NCI-H345 (cell line): ENCODE measurements around the gene FOSL2.

ENCODE experiments used
- DNase-seq: peaks from one replicate; lab custom pipeline; 2025; lab: John Stamatoyannopoulos, UW

Gene FOSL2

DNA sequence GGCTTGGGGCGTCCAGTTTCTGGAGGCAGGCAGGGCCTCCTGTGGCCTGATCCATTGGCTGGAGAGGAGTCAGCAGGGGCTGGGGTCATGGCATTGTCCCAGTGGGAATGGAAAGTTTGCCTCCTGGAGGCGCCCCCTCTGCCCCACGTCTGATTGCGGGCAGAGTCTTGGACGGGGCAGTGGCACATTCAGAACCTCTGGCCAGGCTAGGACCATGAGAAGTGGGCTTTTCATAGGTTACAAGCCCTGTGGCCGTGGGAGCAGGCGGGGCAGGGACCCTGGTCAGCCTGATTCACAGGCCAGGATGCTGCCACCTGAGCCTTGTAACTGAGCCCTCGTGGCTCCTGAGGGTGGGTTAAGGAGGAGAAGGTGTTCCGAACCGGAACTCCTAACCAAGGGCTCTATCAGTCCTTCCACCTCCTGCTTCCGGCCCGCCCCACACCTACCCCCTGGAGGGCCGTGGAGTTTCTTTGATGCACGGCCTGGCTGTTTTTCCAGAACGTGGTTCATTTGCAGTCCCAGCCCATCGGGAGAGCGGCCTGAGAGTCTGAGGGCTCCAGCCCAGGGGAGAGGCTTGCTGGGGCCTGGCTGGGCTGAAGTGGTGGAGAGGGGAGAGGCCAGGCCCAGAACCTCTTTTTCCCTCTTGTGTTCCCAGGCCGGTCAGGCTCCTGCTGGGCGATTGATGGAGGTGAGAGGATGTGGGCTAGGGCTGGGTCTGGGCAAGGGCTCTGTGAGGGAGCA lies 59.3 kb downstream of the FOSL2 start:
- no peak for DNase-seq

GRCh38 chr2:28452534-28453081 lies 60.0 kb downstream of the FOSL2 start:
- peak; percentile 52 for DNase-seq

DNA sequence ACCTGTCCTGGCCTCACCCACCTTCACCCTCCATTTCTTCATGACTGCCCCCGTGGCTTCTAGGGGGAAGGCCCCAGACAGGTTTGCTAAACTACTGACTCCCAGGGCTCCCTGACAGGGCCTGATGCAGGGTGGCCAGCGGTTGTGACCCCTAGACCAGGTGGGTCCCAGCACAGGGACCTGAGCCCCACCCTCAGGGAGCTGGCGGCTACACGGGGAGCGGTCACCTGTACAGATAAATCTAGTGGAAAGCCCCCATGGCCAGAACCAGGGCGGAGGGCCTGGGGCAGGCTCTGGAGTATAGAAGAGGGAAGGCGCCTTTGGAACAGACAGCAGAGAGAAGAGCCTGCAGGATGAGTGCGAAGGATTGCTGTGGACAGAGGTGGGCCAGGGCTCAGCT lies 60.7 kb downstream of the FOSL2 start:
- DNase-seq = no peak

- DNase-seq = no peak
Observed at GRCh38 chr2:28454016-28454930, 61.6 kb downstream of the FOSL2 start.

DNA sequence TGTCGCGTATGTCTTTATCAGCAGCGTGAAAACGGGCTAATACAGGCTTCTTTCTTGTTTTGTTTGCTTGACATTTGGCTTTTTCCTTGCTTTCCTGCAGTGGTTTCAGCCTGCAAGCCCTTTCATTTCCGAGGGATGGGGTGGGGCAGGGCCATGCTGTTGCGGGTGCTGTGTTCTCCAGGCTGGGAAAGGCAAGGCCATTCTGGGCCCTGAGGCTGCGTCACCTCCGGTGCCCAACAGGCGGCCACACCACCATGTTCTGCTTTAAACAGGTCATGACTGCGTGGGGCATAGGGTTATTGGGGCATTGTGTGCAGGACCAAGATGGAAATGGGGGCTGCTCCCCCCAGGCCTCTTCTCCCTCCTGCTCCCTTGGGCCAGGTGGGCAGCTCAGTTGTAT lies 64.6 kb downstream of the FOSL2 start:
- no peak for DNase-seq

GRCh38 chr2:28461056-28461455 lies 68.4 kb downstream of the FOSL2 start:
- DNase-seq = no peak

- DNase-seq = no peak
Observed at GRCh38 chr2:28462122-28462521, 69.5 kb downstream of the FOSL2 start.

DNA sequence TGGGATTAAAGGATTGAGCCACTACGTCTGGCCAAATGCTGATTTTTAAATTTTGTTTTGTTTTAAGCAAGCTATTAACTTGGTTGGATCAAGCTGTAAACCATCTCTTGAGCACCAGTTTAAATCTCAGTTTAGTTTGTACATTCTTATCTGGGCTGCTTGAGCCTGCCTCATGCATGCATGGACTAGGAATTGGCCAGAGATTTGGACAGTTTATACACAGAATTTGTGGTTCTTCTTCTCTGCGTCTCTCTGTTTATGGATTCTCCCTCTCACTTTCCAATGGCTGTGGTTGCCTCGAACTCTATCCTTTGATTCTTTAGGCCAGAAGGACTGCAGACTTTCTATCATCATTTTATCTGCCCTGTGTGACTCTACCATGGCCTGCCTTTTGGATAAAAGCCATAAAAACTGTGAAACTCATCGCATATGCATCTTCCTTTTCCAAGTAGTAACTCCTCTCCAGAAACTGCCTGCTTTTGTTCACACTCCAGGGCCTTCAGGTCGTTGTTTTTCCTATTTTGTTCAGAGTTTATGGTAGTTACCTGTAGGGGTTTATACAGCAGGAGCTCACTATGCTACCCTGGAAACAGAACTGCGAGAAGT lies 70.7 kb downstream of the FOSL2 start:
- no peak for DNase-seq

DNA sequence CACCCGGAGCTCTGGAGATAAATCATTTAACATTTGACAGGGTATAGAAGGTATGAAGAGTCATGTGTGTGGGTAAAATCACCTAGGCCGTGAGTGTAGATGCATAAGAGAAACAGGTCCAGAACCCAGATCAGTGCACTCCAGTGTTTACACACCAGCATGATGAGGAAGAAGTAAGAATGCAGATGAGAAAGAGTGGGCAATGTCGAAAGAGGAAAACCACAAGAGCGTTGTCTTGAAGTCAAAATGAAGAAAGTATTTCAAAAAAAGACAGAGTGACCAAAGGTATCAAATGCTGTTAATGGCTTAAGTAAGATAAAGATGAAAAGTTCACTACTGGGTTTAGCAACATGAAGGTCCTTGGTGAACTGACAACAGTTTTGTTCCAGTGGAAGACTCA lies 71.2 kb downstream of the FOSL2 start:
- DNase-seq = no peak

DNA sequence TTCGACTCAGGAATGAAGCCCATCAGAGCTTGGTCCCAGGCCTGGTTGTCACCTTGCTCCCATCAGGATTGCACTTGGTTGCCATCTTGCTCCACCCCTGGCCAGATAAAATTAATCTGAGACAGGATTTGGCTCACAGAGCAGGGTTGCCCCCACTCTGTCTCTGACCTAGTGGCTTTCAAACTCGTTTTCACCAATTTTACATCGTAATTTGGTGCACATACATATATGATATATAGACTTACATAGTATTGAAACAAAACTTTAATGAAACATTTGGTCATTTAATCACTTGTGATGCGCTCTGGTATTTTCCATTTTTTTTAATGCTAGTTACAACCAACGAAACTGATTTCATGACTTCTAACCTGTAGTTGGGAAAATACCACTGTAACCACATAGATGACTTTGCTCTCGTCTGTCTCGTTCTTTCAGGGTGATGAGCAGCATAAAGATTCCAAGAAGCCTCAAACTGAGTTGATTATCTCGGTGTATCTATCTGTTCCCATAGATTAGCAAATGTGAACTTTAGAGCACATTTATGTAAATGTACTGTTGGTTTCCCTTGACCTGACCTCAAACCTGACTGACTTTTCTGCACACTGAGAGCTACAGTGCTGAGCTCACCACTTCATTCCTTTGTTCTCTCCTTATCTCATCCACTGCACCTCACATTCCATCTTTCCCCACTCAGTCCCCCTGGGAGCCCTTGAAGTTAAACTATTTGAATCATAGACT lies 72.7 kb downstream of the FOSL2 start:
- DNase-seq = no peak
